B cell (primary cell): ENCODE data around the gene IKZF1. TPM values are rescaled to one million over a fixed set of nuclear protein-coding genes. Genes with fewer than 3 reads are reported as not detected.

ENCODE experiments used
- ATAC-seq: fragments of 200-7000 bp; cut with Tn5 transposase; one replicate; pipeline ENCODE4 v1.10.0; 2021; ENCODE audit warnings: low read depth, mild to moderate bottlenecking, moderate number of reproducible peaks, moderate library complexity
- CTCF ChIA-PET: fragments of 350-600 bp; sonication (Branson Sonifier 250); formaldehyde crosslinking; loops from one replicate; lab custom pipeline; 2021; ENCODE audit warnings: antibody characterized with exemption, inconsistent platforms; lab: Charles Lee
- POLR2A ChIA-PET: fragments of 350-600 bp; sonication (Branson Sonifier 250); formaldehyde crosslinking; loops from one replicate; lab custom pipeline; 2021; ENCODE audit warnings: antibody characterized with exemption; lab: Charles Lee
- DNase-seq: peaks from one replicate; pipeline ENCODE4 v3.0.0; 2013
- H2AFZ ChIP-seq: 2 replicates; pipeline ENCODE4 v1.6.1; 2012; ENCODE audit warnings: mild to moderate bottlenecking, low read depth, low read length; ENCODE audit not compliant: insufficient read depth, poor library complexity, severe bottlenecking
- H3K27ac ChIP-seq, 2 donors: 1 replicate in 1 of 2; 2 replicates in 1 of 2; pipeline ENCODE4 v1.5.1; 2012 to 2013; ENCODE audit warnings: low read length in 2 of 2, mild to moderate bottlenecking in 2 of 2, moderate library complexity in 1 of 2
- H3K27me3 ChIP-seq, 4 experiments: fragments of 200-600 bp in 1 of 4; sonication (generic) in 1 of 4; replicated peaks in 1 of 4; 1 replicate in 2 of 4; 2 replicates in 2 of 4; pipeline versions ENCODE4 v1.6.1 to v1.7.0; 2013 to 2016; ENCODE audit warnings: low read length in 3 of 4, mild to moderate bottlenecking in 2 of 4, mixed read lengths in 1 of 4, moderate library complexity in 1 of 4; ENCODE audit not compliant: insufficient read depth in 4 of 4, control insufficient read depth in 3 of 4; ENCODE audit errors: control extremely low read depth in 1 of 4
- H3K36me3 ChIP-seq, 2 experiments: replicated peaks in 1 of 2; 1 replicate in 1 of 2; 2 replicates in 1 of 2; pipeline versions ENCODE4 v1.6.1 to v1.7.1; 2013; ENCODE audit warnings: low read length in 1 of 2; ENCODE audit not compliant: insufficient read depth in 2 of 2, control insufficient read depth in 1 of 2; ENCODE audit errors: control extremely low read depth in 1 of 2, extremely low read depth in 1 of 2
- H3K4me1 ChIP-seq, 2 donors: fragments of 200-600 bp in 1 of 2; sonication (generic) in 1 of 2; 1 replicate in 1 of 2; 2 replicates in 1 of 2; pipeline versions ENCODE4 v1.5.1 to v1.6.1; 2013 to 2017; ENCODE audit warnings: low read length in 2 of 2; ENCODE audit not compliant: control insufficient read depth in 2 of 2, insufficient read depth in 2 of 2
- H3K4me2 ChIP-seq: replicated peaks from 2 replicates; pipeline ENCODE3; 2012; ENCODE audit warnings: mild to moderate bottlenecking, low read depth, low read length; ENCODE audit not compliant: poor library complexity, severe bottlenecking
- H3K4me3 ChIP-seq, 5 experiments: fragments of 200-600 bp in 1 of 5; sonication (generic) in 1 of 5; 1 replicate in 3 of 5; 2 replicates in 2 of 5; pipeline versions ENCODE4 v1.5.1 to v1.7.0; 2011 to 2016; ENCODE audit warnings: low read length in 4 of 5, mild to moderate bottlenecking in 4 of 5, low read depth in 2 of 5, control low read depth in 1 of 5, moderate library complexity in 1 of 5; ENCODE audit not compliant: insufficient read depth in 1 of 5; ENCODE audit errors: control extremely low read depth in 1 of 5, extremely low read depth in 1 of 5
- H3K79me2 ChIP-seq: fragments of 200-600 bp; sonication (generic); one replicate; pipeline ENCODE4 v1.6.0; 2016; ENCODE audit warnings: low read length; ENCODE audit not compliant: control insufficient read depth, insufficient read depth
- H3K9ac ChIP-seq: fragments of 200-600 bp; sonication (generic); 2 replicates; pipeline ENCODE4 v1.6.1; 2017; ENCODE audit warnings: mild to moderate bottlenecking, low read length, moderate library complexity
- H3K9me3 ChIP-seq, 3 donors: one replicate each; pipeline versions ENCODE4 v1.6.1 to v1.7.1; 2013; ENCODE audit warnings: low read length in 2 of 3; ENCODE audit not compliant: control insufficient read depth in 2 of 3, insufficient read depth in 1 of 3; ENCODE audit errors: control extremely low read depth in 1 of 3
- H4K20me1 ChIP-seq: 2 replicates; pipeline ENCODE4 v1.6.0; 2012; ENCODE audit warnings: mild to moderate bottlenecking, low read length; ENCODE audit not compliant: insufficient read depth, control insufficient read depth, poor library complexity, severe bottlenecking
- H3K27ac Mint-ChIP-seq: one replicate; pipeline ENCODE4 v1.8.0; 2021; ENCODE audit warnings: mixed read lengths
- H3K27me3 Mint-ChIP-seq: one replicate; pipeline ENCODE4 v1.8.0; 2021; ENCODE audit warnings: mixed read lengths
- H3K4me1 Mint-ChIP-seq: one replicate; pipeline ENCODE4 v1.8.0; 2021; ENCODE audit warnings: mixed read lengths
- H3K4me3 Mint-ChIP-seq: one replicate; pipeline ENCODE4 v1.8.0; 2021; ENCODE audit warnings: mixed read lengths
- H3K9me3 Mint-ChIP-seq: one replicate; pipeline ENCODE4 v1.8.0; 2022; ENCODE audit warnings: mixed read lengths; ENCODE audit not compliant: insufficient read depth
- CTCF ChIP-seq: fragments of 200-600 bp; IDR thresholded peaks from one replicate; pipeline ENCODE4 v1.8.0; 2022; ENCODE audit warnings: antibody characterized with exemption, mild to moderate bottlenecking
- EZH2 ChIP-seq: IDR thresholded peaks from 2 replicates; pipeline ENCODE4 v1.6.1; 2012; ENCODE audit warnings: borderline replicate concordance, low read depth, mild to moderate bottlenecking, moderate library complexity, low read length; ENCODE audit not compliant: insufficient read depth, poor library complexity, severe bottlenecking
- WGBS: methylation state at CpG from one replicate; pipeline ENCODE4 v1.1.5; 2013; ENCODE audit warnings: missing lambda C conversion rate; ENCODE audit not compliant: insufficient coverage; 5-methylcytosine and 5-hydroxymethylcytosine counted together
- intact Hi-C: fragments of 100-400 bp; cut with micrococcal nuclease; formaldehyde crosslinking; loops from one replicate; pipeline ENCODE4 v1.10.0; 2022
- polyA plus RNA-seq: library from polyadenylated mRNA; depleted of rRNA; stranded (reverse); fragments of >200 nt; gene quantifications from 2 replicates; pipeline ENCODE4 v1.2.3, GENCODE V29; 2012
- total RNA-seq, 2 donors: library from RNA; stranded (reverse); fragments of 120-200 nt in 1 of 2; gene quantifications; 1 replicate in 1 of 2; 2 replicates in 1 of 2; pipeline versions ENCODE4 v1.2.3 to v1.2.4, GENCODE V29; 2013 to 2022

Gene IKZF1
- total and polyA plus RNA-seq, 2 donors (not counting 1 experiment from before 2014, with no cell fraction given), result 199 to 254 TPM

GRCh38 chr7:50312250-50313162, 8.0 kb downstream of the IKZF1 start:
- intact Hi-C loops, result no loop called here
- Mint-ChIP-seq H3K4me3 (peak overlapping the region; percentile 78), H3K4me1 (peaks cover 93% of the 10 kb centered on the region), H3K27ac (peak overlapping the region; percentile 96), H3K9me3 (no peaks in the 10 kb centered on the region), H3K27me3 (no peaks in the 10 kb centered on the region)
- no peaks in the 10 kb centered on the region for H3K9me3 ChIP-seq
- CTCF ChIA-PET, result interaction anchor here (0.6 to 10.4 kb wide), 15 partner anchors 11 to 220 kb away, joined by 3 to 111 read pairs (median 3); no protein-coding TSS in a partner anchor
- H3K9ac ChIP-seq, result peak overlapping the region; percentile 92
- TF ChIP-seq EZH2 (no peak), CTCF (no peak)
- 0% methylated on average over 6 of the region's 10 CpGs for WGBS
- peak overlapping the region; percentile 82 for H3K4me2 ChIP-seq
- peak; percentile 57 for DNase-seq
- H3K36me3 ChIP-seq, result peaks cover 5 to 11% of the 10 kb centered on the region in 2 experiments
- peaks cover 27% of the 10 kb centered on the region for H4K20me1 ChIP-seq
- no peaks in the 10 kb centered on the region for H3K27me3 ChIP-seq
- POLR2A ChIA-PET, result interaction anchor here (0.8 to 1.3 kb wide), 5 partner anchors 17 to 45 kb away, joined by 3 to 10 read pairs (median 3); no protein-coding TSS in a partner anchor
- peaks cover 88 to 92% of the 10 kb centered on the region in 2 donors for H3K4me1 ChIP-seq
- peak overlapping the region; percentile 67 for H2AFZ ChIP-seq
- H3K4me3 ChIP-seq, result peak overlapping the region; percentile 18 to 99 (median 74)
- H3K27ac ChIP-seq, result peak overlapping the region; percentile 64 to 83
- peaks cover 100% of the 10 kb centered on the region for H3K79me2 ChIP-seq
- no peak for ATAC-seq
